Colonic mucosa (tissue), 4 donors: Measurements from ENCODE around the gene SERPINA5. TPM values are rescaled to one million over a fixed set of nuclear protein-coding genes. Genes with fewer than 3 reads are reported as not detected.
"Not testable (repeated sequence)": the region's sequence is repeated elsewhere in the genome, so short reads cannot be mapped to it uniquely, and the experiment has no call there.

Experiments used
- DNase-seq: peaks from one replicate; pipeline ENCODE4 v3.0.0-alpha.2; 2020
- H3K27ac ChIP-seq: fragments of 200-600 bp; one replicate; pipeline ENCODE4 v1.8.0; 2021
- H3K27me3 ChIP-seq: fragments of 200-600 bp; one replicate; pipeline ENCODE4 v1.8.0; 2021
- H3K36me3 ChIP-seq: fragments of 200-600 bp; one replicate; pipeline ENCODE4 v1.8.0; 2021
- H3K4me1 ChIP-seq: fragments of 200-600 bp; one replicate; pipeline ENCODE4 v1.8.0; 2021; ENCODE audit warnings: mild to moderate bottlenecking
- H3K4me3 ChIP-seq: fragments of 200-600 bp; one replicate; pipeline ENCODE4 v1.8.0; 2021
- H3K9ac ChIP-seq, 2 donors: one replicate each; pipeline ENCODE4 v1.7.0; 2013; ENCODE audit warnings: control low read depth in 2 of 2, low read depth in 2 of 2, low read length in 2 of 2
- H3K9me3 ChIP-seq: fragments of 200-600 bp; one replicate; pipeline ENCODE4 v1.8.0; 2021
- CTCF ChIP-seq: fragments of 200-600 bp; IDR thresholded peaks from one replicate; pipeline ENCODE4 v1.8.0; 2022; ENCODE audit warnings: antibody characterized with exemption, mild to moderate bottlenecking
- intact Hi-C: fragments of 100-400 bp; cut with DNase I; formaldehyde crosslinking; loops from one replicate; pipeline ENCODE4 v1.14.1; 2022
- total RNA-seq, 2 donors: library from RNA; stranded (reverse); fragmentation: NEBNext Ultra II Directional in 1 of 2; extraction: Animal tissue kit (Norgen Biotek cat#: 25700) in 1 of 2; gene quantifications; one replicate each; pipeline ENCODE4 v1.2.1, GENCODE V29; 2021
- donor health status: healthy.
- donor health status: DM: no; HTN: no; CAD: no.
- donor health status: DM: no; HTN: no; CAD: no.

Gene SERPINA5
- total RNA-seq, 2 donors from 2014 or later = 0.61 to 2.9 TPM

- no peak for DNase-seq
Measured at GRCh38 chr14:94573475-94574277, 7.5 kb upstream of the SERPINA5 start.

GRCh38 chr14:94574336-94574735 lies 6.9 kb upstream of the SERPINA5 start:
- Histone ChIP-seq H3K27ac (no peak overlapping the region), H3K9me3 (no peaks in the 10 kb centered on the region), H3K36me3 (no peaks in the 10 kb centered on the region), H3K9ac (no peak overlapping the region), H3K4me3 (no peak overlapping the region), H3K27me3 (no peaks in the 10 kb centered on the region), H3K4me1 (no peaks in the 10 kb centered on the region)
- intact Hi-C loops = no loop called here
- no peak for DNase-seq
- TF ChIP-seq CTCF = no peak

More at GRCh38 chr14:94573475-94574277, 7.5 kb upstream of the SERPINA5 start:
- no peak overlapping the region for H3K9ac ChIP-seq
- no peaks in the 10 kb centered on the region for H3K4me1 ChIP-seq
- no peak overlapping the region for H3K27ac ChIP-seq
- no peak overlapping the region for H3K4me3 ChIP-seq
- H3K27me3 ChIP-seq = no peaks in the 10 kb centered on the region
- H3K9me3 ChIP-seq = no peaks in the 10 kb centered on the region
- no peak for TF ChIP-seq CTCF
- intact Hi-C loops = no loop called here
- H3K36me3 ChIP-seq = no peaks in the 10 kb centered on the region

GRCh38 chr14:94575730-94576585 lies 5.3 kb upstream of the SERPINA5 start:
- Histone ChIP-seq H3K27me3 (no peaks in the 10 kb centered on the region), H3K27ac (no peak overlapping the region), H3K4me1 (no peaks in the 10 kb centered on the region), H3K36me3 (no peaks in the 10 kb centered on the region), H3K9me3 (no peaks in the 10 kb centered on the region), H3K9ac (no peak overlapping the region), H3K4me3 (no peak overlapping the region)
- TF ChIP-seq CTCF = no peak
- DNase-seq = no peak
- intact Hi-C loops = no loop called here

- H3K27ac ChIP-seq, H3K9me3 ChIP-seq, H3K4me1 ChIP-seq, H3K27me3 ChIP-seq, intact Hi-C loops, H3K36me3 ChIP-seq, H3K9ac ChIP-seq, DNase-seq, H3K4me3 ChIP-seq: not testable (repeated sequence)
Measured at GRCh38 chr14:94577472-94577871, 3.8 kb upstream of the SERPINA5 start.

GRCh38 chr14:94578712-94579111 lies 2.5 kb upstream of the SERPINA5 start:
- intact Hi-C loops = no loop called here
- no peaks in the 10 kb centered on the region for H3K27me3 ChIP-seq
- no peak overlapping the region for H3K27ac ChIP-seq
- DNase-seq = no peak
- no peak overlapping the region for H3K9ac ChIP-seq
- no peak for TF ChIP-seq CTCF
- H3K36me3 ChIP-seq = no peaks in the 10 kb centered on the region
- H3K4me3 ChIP-seq = no peak overlapping the region
- no peaks in the 10 kb centered on the region for H3K9me3 ChIP-seq
- H3K4me1 ChIP-seq = no peaks in the 10 kb centered on the region
